Smooth muscle cell (in vitro differentiated cells): ENCODE data around the gene C4A. TPM values are rescaled to one million over a fixed set of nuclear protein-coding genes. Genes with fewer than 3 reads are reported as not detected.

Experiments
- DNase-seq: peaks from one replicate; lab custom pipeline; 2025; ENCODE audit not compliant: unreplicated experiment; lab: John Stamatoyannopoulos, UW
- H2AFZ ChIP-seq: fragments of 200-600 bp; sonication (generic); 2 replicates; pipeline ENCODE4 v1.6.0; 2016; ENCODE audit warnings: antibody characterized with exemption, low read depth, mild to moderate bottlenecking
- H3F3A ChIP-seq: fragments of 200-600 bp; sonication (generic); 2 replicates; pipeline ENCODE4 v1.6.0; 2017; ENCODE audit warnings: antibody characterized with exemption, low read depth
- H3K27ac ChIP-seq: fragments of 200-600 bp; sonication (generic); 2 replicates; pipeline ENCODE4 v1.5.1; 2016; ENCODE audit warnings: low read depth, mild to moderate bottlenecking
- H3K27me3 ChIP-seq: fragments of 200-600 bp; sonication (generic); 2 replicates; pipeline ENCODE4 v1.6.1; 2016; ENCODE audit warnings: low read depth, mild to moderate bottlenecking
- H3K36me3 ChIP-seq: fragments of 200-600 bp; sonication (generic); 2 replicates; pipeline ENCODE4 v1.5.1; 2016; ENCODE audit warnings: low read depth
- H3K4me1 ChIP-seq: fragments of 200-600 bp; sonication (generic); 2 replicates; pipeline ENCODE4 v1.5.1; 2016; ENCODE audit warnings: low read depth
- H3K4me2 ChIP-seq: fragments of 200-600 bp; sonication (generic); 2 replicates; pipeline ENCODE4 v1.6.0; 2016; ENCODE audit warnings: mild to moderate bottlenecking
- H3K4me3 ChIP-seq: fragments of 200-600 bp; sonication (generic); 2 replicates; pipeline ENCODE4 v1.5.1; 2016; ENCODE audit warnings: mild to moderate bottlenecking
- H3K79me2 ChIP-seq: fragments of 200-600 bp; sonication (generic); 2 replicates; pipeline ENCODE4 v1.6.0; 2016; ENCODE audit warnings: low read depth, mild to moderate bottlenecking
- H3K9ac ChIP-seq: fragments of 200-600 bp; sonication (generic); 2 replicates; pipeline ENCODE4 v1.6.0; 2016; ENCODE audit warnings: low read depth
- H3K9me3 ChIP-seq: fragments of 200-600 bp; sonication (generic); replicated peaks from 2 replicates; pipeline ENCODE4 v1.5.1; 2016; ENCODE audit warnings: low read depth
- H4K20me1 ChIP-seq: fragments of 200-600 bp; sonication (generic); 2 replicates; pipeline ENCODE4 v1.6.0; 2016; ENCODE audit warnings: low read depth
- WGBS: methylation state at CpG from one replicate; pipeline ENCODE4 v1.1.7; 2016; ENCODE audit warnings: low lambda C conversion rate; 5-methylcytosine and 5-hydroxymethylcytosine counted together
- polyA plus RNA-seq: library from polyadenylated mRNA; unstranded; fragments of >200 nt; fragmentation: Nextera tagmentation; extraction: Ambion mirVana; gene quantifications from 2 replicates; pipeline ENCODE4 v1.2.1, GENCODE V29; 2016
- total RNA-seq: library from RNA; depleted of rRNA; stranded (reverse); fragments of >200 nt; gene quantifications from 2 replicates; pipeline ENCODE4 v1.2.3, GENCODE V29; 2014
- TF ChIP-seq, protein P1 (sequence below): fragments of 200-600 bp; sonication (generic); IDR thresholded peaks from 2 replicates; pipeline ENCODE4 v1.5.1; 2017; ENCODE audit warnings: borderline replicate concordance, mild to moderate bottlenecking, antibody characterized with exemption; ENCODE audit not compliant: insufficient read depth, poor library complexity, severe bottlenecking

The C4A gene
- total and polyA plus RNA-seq, 2 experiments from 2014 or later = 1.7 to 4.6 TPM

DNA sequence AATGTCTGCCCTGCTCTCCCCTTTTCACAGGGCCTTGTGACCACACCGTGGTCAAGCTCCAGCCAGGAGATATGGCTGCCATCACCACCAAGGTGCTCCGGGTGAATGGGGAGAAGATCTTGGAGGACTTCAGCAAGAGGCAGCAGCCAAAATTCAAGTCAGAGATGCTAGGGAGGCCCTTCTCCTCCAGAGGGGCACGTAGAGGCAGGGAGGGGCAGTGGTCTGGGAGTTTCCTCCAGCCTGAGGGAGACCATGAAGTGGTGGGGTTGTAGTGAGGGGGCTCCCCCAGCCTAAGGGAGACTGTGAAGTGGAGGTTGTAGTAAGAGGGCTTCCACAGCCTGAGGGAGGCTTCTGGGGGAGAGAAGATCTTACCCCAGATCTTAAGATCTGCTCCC lies 13.9 kb upstream of the C4A start:
- H3K27me3 ChIP-seq = no peaks in the 10 kb centered on the region
- no peak overlapping the region for H3K9ac ChIP-seq
- H3K4me1 ChIP-seq = peaks cover 7% of the 10 kb centered on the region
- peaks cover 9% of the 10 kb centered on the region for H3K36me3 ChIP-seq
- H4K20me1 ChIP-seq = no peaks in the 10 kb centered on the region
- H3K4me2 ChIP-seq = no peak overlapping the region
- H3F3A ChIP-seq = no peaks in the 10 kb centered on the region
- no peak for DNase-seq
- H2AFZ ChIP-seq = no peak overlapping the region
- H3K9me3 ChIP-seq = no peaks in the 10 kb centered on the region
- H3K4me3 ChIP-seq = no peak overlapping the region
- H3K79me2 ChIP-seq = peaks cover 7% of the 10 kb centered on the region
- TF ChIP-seq, protein P1, sequence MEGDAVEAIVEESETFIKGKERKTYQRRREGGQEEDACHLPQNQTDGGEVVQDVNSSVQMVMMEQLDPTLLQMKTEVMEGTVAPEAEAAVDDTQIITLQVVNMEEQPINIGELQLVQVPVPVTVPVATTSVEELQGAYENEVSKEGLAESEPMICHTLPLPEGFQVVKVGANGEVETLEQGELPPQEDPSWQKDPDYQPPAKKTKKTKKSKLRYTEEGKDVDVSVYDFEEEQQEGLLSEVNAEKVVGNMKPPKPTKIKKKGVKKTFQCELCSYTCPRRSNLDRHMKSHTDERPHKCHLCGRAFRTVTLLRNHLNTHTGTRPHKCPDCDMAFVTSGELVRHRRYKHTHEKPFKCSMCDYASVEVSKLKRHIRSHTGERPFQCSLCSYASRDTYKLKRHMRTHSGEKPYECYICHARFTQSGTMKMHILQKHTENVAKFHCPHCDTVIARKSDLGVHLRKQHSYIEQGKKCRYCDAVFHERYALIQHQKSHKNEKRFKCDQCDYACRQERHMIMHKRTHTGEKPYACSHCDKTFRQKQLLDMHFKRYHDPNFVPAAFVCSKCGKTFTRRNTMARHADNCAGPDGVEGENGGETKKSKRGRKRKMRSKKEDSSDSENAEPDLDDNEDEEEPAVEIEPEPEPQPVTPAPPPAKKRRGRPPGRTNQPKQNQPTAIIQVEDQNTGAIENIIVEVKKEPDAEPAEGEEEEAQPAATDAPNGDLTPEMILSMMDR = no peak
- WGBS = 96% methylated on average over 3 of the region's 3 CpGs
- no peak overlapping the region for H3K27ac ChIP-seq

DNA sequence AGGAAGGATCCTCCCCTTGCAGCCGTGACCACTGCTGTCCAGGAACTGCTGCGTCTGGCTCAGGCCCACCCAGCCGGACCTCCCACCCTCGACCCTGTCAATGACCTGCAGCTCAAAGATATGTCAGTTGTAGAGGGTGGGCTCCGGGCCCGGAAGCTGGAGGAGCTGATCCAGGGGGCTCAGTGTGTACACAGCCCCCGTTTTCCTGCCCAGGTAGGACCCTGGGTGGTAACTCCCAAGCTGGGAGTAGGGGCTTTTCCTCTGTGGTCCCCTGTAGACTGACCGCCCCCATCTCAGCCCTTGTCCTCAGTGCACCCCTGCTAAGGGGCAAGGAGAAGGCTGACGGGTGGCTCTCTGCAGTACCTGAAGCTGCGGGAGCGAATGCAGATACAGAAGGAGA lies 13.5 kb upstream of the C4A start:
- no peak overlapping the region for H2AFZ ChIP-seq
- no peak overlapping the region for H3K9ac ChIP-seq
- no peak overlapping the region for H3K27ac ChIP-seq
- no peak for DNase-seq
- H3K4me3 ChIP-seq = no peak overlapping the region
- no peak overlapping the region for H3K4me2 ChIP-seq
- peaks cover 11% of the 10 kb centered on the region for H3K4me1 ChIP-seq
- H3K36me3 ChIP-seq = peaks cover 9% of the 10 kb centered on the region
- TF ChIP-seq, protein P1 = no peak
- H3K9me3 ChIP-seq = no peaks in the 10 kb centered on the region
- H3K27me3 ChIP-seq = no peaks in the 10 kb centered on the region
- 98% methylated on average over 11 of the region's 11 CpGs for WGBS
- H4K20me1 ChIP-seq = no peaks in the 10 kb centered on the region
- no peaks in the 10 kb centered on the region for H3F3A ChIP-seq
- peaks cover 11% of the 10 kb centered on the region for H3K79me2 ChIP-seq

DNA sequence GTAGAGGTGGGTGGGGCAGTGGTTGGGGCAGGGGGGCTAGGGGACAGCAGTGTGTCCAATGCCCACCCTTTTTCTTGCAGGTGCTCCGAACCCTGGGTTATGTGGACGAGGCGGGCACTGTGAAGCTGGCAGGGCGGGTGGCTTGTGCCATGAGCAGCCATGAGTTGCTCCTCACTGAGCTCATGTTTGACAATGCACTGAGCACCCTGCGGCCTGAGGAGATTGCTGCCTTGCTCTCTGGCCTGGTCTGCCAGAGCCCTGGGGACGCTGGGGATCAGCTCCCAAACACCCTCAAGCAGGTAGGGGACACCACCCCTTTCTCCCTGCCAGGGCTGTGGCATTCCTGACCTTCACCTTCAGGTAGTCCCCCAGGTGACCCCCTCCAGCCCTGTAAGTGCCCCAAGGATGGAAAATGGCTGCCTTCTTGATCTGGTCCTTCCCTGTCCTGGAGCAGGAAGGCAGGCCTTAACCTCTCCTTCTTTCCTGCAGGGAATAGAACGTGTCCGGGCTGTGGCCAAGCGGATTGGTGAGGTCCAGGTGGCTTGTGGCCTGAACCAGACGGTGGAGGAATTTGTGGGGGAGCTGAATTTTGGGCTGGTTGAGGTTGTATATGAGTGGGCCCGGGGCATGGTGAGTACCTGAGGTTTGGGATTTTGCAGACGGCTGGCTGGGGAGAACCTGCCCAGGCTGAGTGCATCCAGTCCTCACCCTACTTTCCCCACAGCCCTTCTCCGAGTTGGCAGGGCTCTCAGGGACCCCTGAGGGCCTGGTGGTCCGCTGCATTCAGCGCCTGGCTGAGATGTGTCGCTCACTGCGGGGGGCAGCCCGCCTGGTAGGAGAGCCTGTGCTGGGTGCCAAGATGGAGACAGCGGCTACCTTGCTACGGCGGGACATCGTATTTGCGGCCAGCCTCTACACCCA lies 12.8 kb upstream of the C4A start:
- Histone ChIP-seq H3K4me2 (no peak overlapping the region), H3K27ac (peak overlapping the region; percentile 96), H3K79me2 (peaks cover 18% of the 10 kb centered on the region), H4K20me1 (no peaks in the 10 kb centered on the region), H3K4me3 (no peak overlapping the region), H3K27me3 (no peaks in the 10 kb centered on the region), H2AFZ (no peak overlapping the region), H3K4me1 (peaks cover 14% of the 10 kb centered on the region), H3K9ac (no peak overlapping the region), H3K9me3 (no peaks in the 10 kb centered on the region), H3F3A (no peaks in the 10 kb centered on the region), H3K36me3 (peaks cover 9% of the 10 kb centered on the region)
- WGBS = 99% methylated on average over 23 of the region's 23 CpGs
- TF ChIP-seq, protein P1 = no peak
- no peak for DNase-seq
